Mucosa of descending colon (tissue), 3 donors: Measurements from ENCODE around the gene PLCD3. TPM values are rescaled to one million over a fixed set of nuclear protein-coding genes. Genes with fewer than 3 reads are reported as not detected.

ENCODE experiments used
- ATAC-seq: fragments of 200-7000 bp; cut with Tn5 transposase; one replicate; pipeline ENCODE4 v1.9.1; 2020; ENCODE audit warnings: mild to moderate bottlenecking, moderate library complexity
- DNase-seq, 3 donors: peaks; one replicate each; pipeline ENCODE4 v3.0.0-alpha.2; 2020
- H3K36me3 ChIP-seq: fragments of 200-600 bp; one replicate; pipeline ENCODE4 v1.8.0; 2021; ENCODE audit warnings: low read depth, mild to moderate bottlenecking
- H3K4me1 ChIP-seq: fragments of 200-600 bp; one replicate; pipeline ENCODE4 v1.8.0; 2021; ENCODE audit warnings: low read depth, mild to moderate bottlenecking
- H3K4me3 ChIP-seq: fragments of 200-600 bp; one replicate; pipeline ENCODE4 v1.8.0; 2021; ENCODE audit warnings: mild to moderate bottlenecking
- H3K9me3 ChIP-seq: fragments of 200-600 bp; one replicate; pipeline ENCODE4 v1.8.0; 2021; ENCODE audit warnings: mild to moderate bottlenecking
- CTCF ChIP-seq: fragments of 200-600 bp; IDR thresholded peaks from one replicate; pipeline ENCODE4 v1.8.0; 2022; ENCODE audit warnings: antibody characterized with exemption, mild to moderate bottlenecking
- intact Hi-C, 2 donors: fragments of 100-400 bp; cut with DNase I in 1 of 2; cut with micrococcal nuclease in 1 of 2; formaldehyde crosslinking; loops; one replicate each; pipeline versions ENCODE4 v1.11.0 to v1.11.1; 2022; cut with DNase I, micrococcal nuclease
- total RNA-seq, 3 donors: library from RNA; stranded (reverse); fragmentation: NEBNext Ultra II Directional in 2 of 3; extraction: Animal tissue kit (Norgen Biotek cat#: 25700) in 2 of 3; gene quantifications; one replicate each; pipeline versions ENCODE4 v1.2.1 to v1.2.4, GENCODE V29; 2021 to 2023
- donor health status: DM: no; HTN: no; CAD: no; lungs with moderate emphysema.
- donor health status: DM: no; HTN: no; CAD: no.
- donor health status: DM: no; HTN: yes; CAD: no.

PLCD3 gene
- total RNA-seq, 3 donors from 2014 or later = 205 to 562 (median 232) TPM

GRCh38 chr17:45073414-45074070, 58.8 kb downstream of the PLCD3 start:
- ATAC-seq (peak; percentile 53), DNase-seq (peak in 1 of 3 donors; percentile 34)
- TF ChIP-seq CTCF = no peak
- intact Hi-C loops = no loop called here
- Histone ChIP-seq H3K36me3 (no peaks in the 10 kb centered on the region), H3K9me3 (no peaks in the 10 kb centered on the region), H3K4me3 (no peak overlapping the region), H3K4me1 (no peaks in the 10 kb centered on the region)

- no peaks in the 10 kb centered on the region for H3K9me3 ChIP-seq
- peaks cover 13% of the 10 kb centered on the region for H3K4me1 ChIP-seq
- DNase-seq (no peak), ATAC-seq (no peak)
- H3K4me3 ChIP-seq = no peak overlapping the region
- no peak for TF ChIP-seq CTCF
- no peaks in the 10 kb centered on the region for H3K36me3 ChIP-seq
- intact Hi-C loops = no loop called here
These were observed 61.5 kb downstream of the PLCD3 start for GRCh38 chr17:45070809-45071208.

GRCh38 chr17:45070001-45070400, 62.3 kb downstream of the PLCD3 start:
- no peak for TF ChIP-seq CTCF
- H3K4me1 ChIP-seq = peaks cover 20% of the 10 kb centered on the region
- intact Hi-C loops = no loop called here
- no peaks in the 10 kb centered on the region for H3K9me3 ChIP-seq
- no peak overlapping the region for H3K4me3 ChIP-seq
- DNase-seq (no peak), ATAC-seq (no peak)
- H3K36me3 ChIP-seq = no peaks in the 10 kb centered on the region

- TF ChIP-seq CTCF = no peak
These were observed 64.7 kb downstream of the PLCD3 start for GRCh38 chr17:45067637-45068036.

GRCh38 chr17:45063198-45063597, 69.1 kb downstream of the PLCD3 start:
- intact Hi-C loops = no loop called here
- no peak for ATAC-seq
- TF ChIP-seq CTCF = no peak
- Histone ChIP-seq H3K4me3 (no peak overlapping the region), H3K4me1 (peaks cover 65% of the 10 kb centered on the region), H3K36me3 (no peaks in the 10 kb centered on the region), H3K9me3 (no peaks in the 10 kb centered on the region)
- DNase-seq = no peak

More at GRCh38 chr17:45067637-45068036, 64.7 kb downstream of the PLCD3 start:
- ATAC-seq (no peak), DNase-seq (no peak)
- Histone ChIP-seq H3K4me3 (no peak overlapping the region), H3K4me1 (peaks cover 43% of the 10 kb centered on the region), H3K36me3 (no peaks in the 10 kb centered on the region), H3K9me3 (no peaks in the 10 kb centered on the region)
- intact Hi-C loops = no loop called here
